ENCODE data around the gene STMN3.
"Not testable (repeated sequence)": the region's sequence is repeated elsewhere in the genome, so short reads cannot be mapped to it uniquely, and the experiment has no call there.

Gene STMN3

GRCh38 chr20:63673951-63674350, 20.7 kb upstream of the STMN3 start:
- no peaks in the 10 kb centered on the region for H3K27me3 ChIP-seq (ENCODE audit: insufficient read depth, poor library complexity, severe bottlenecking)
- no peak for TF ChIP-seq REST (IDR thresholded peaks at IDR 0.05; ENCODE audit: insufficient replicate concordance, low read depth)
- no peak for DNase-seq (ENCODE audit: low read depth in 1 of 2, low spot score in 1 of 2)
- H3K4me3 ChIP-seq (replicated peaks; ENCODE audit: insufficient read depth, low read length) = no peak overlapping the region
- no peak overlapping the region for H3K27ac ChIP-seq (replicated peaks)

- no peak for TF ChIP-seq SPI1 (IDR thresholded peaks at IDR 0.05; ENCODE audit: borderline replicate concordance, low read depth)
- no peak for TF ChIP-seq GABPA (IDR thresholded peaks at IDR 0.05; ENCODE audit: low read depth)
- TF ChIP-seq REST (IDR thresholded peaks at IDR 0.05; ENCODE audit: insufficient replicate concordance, low read depth) = no peak
- no peak for TF ChIP-seq CTCF (IDR thresholded peaks at IDR 0.05; ENCODE audit: insufficient read depth, low read length)
- no peak for TF ChIP-seq POLR2AphosphoS5 (IDR thresholded peaks at IDR 0.05; ENCODE audit: low read depth)
- Histone ChIP-seq H3K4me3 (replicated peaks; ENCODE audit: insufficient read depth, low read length) (no peak overlapping the region), H3K27ac (replicated peaks) (no peak overlapping the region), H3K27me3 (ENCODE audit: insufficient read depth, poor library complexity, severe bottlenecking) (no peaks in the 10 kb centered on the region)
- no peak for DNase-seq (ENCODE audit: low read depth in 1 of 2, low spot score in 1 of 2)
Observed at GRCh38 chr20:63672666-63673065, 19.4 kb upstream of the STMN3 start.

DNA sequence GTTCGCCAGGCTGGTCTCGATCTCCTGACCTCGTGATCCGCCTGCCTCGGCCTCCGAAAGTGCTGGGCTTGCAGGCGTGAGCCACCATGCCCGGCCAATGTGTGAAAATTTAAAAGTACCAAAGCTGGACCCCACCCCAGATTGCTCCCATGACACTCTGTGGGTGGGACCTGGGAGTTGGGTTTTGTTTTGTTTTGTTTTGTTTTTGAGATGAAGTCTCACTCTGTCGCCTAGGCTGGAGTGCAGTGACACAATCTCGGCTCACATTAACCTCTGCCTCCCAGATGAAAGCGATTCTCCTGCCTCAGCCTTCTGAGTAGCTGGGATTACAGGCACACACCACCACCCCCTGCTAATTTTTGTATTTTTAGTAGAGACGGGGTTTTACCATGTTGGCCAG, 18.5 kb upstream of the STMN3 start:
- not testable (repeated sequence) for DNase-seq (ENCODE audit: low read depth in 1 of 2, low spot score in 1 of 2); H3K4me3 ChIP-seq (replicated peaks; ENCODE audit: insufficient read depth, low read length); H3K27ac ChIP-seq (replicated peaks); H3K27me3 ChIP-seq (ENCODE audit: insufficient read depth, poor library complexity, severe bottlenecking)

DNA sequence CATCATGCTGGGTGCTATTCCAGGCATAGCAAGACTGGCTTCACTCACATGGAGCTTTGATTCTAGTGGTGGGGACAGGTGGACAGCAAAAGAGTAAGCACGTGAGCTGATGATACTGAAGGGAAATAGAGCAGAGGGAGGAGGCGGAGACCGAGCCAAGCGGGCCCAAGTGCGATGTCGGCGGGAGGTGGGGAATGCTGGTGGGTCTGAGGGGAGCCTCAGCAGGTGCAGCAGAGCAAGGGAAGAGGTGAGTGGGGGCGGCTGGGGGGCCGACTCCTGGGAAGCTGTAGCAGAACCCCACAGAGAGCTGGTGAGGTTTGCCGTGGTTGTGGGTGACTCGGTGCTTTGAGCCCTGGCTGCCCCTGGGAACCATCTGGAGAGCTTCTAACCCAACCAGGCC, 15.1 kb upstream of the STMN3 start:
- TF ChIP-seq POLR2AphosphoS5 (IDR thresholded peaks at IDR 0.05; ENCODE audit: low read depth) (no peak), GABPA (IDR thresholded peaks at IDR 0.05; ENCODE audit: low read depth) (no peak), CTCF (IDR thresholded peaks at IDR 0.05; ENCODE audit: insufficient read depth, low read length) (no peak), REST (IDR thresholded peaks at IDR 0.05; ENCODE audit: insufficient replicate concordance, low read depth) (no peak), SPI1 (IDR thresholded peaks at IDR 0.05; ENCODE audit: borderline replicate concordance, low read depth) (no peak)
- Histone ChIP-seq H3K27me3 (ENCODE audit: insufficient read depth, poor library complexity, severe bottlenecking) (no peaks in the 10 kb centered on the region), H3K27ac (replicated peaks) (no peak overlapping the region), H3K4me3 (replicated peaks; ENCODE audit: insufficient read depth, low read length) (no peak overlapping the region)
- DNase-seq (ENCODE audit: low read depth in 1 of 2, low spot score in 1 of 2) = no peak
